ENCODE measurements around the gene TSPAN5. TPM values are rescaled to one million over a fixed set of nuclear protein-coding genes. Genes with fewer than 3 reads are reported as not detected.

TSPAN5 gene
- total RNA-seq, 3 donors from 2014 or later (not counting 1 experiment from before 2014, with no cell fraction given), result 6.8 to 13.7 (median 11.4) TPM

DNA sequence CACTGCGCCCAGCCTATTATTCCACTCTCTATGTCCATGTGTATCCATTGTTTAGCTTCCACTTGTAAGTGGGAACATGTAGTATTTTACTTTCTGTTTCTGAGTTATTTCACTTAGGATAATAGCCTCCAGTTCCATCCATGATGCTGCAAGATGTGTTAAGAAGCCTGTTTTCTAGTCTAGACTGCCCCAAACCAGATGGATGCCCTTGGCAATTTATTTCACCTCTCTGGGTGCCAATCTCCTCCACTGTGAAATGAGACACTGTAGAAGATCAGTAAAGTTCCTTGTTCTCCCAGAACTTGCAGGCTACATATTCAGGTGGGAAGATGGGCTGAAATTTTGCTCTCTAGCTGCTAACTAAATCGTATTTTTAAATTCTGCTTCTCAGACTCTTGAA is 72.8 kb downstream of the TSPAN5 start:
- Histone ChIP-seq H3K4me1 (ENCODE audit: control insufficient read depth, insufficient read depth, low read length) (no peaks in the 10 kb centered on the region), H3K9me3 (ENCODE audit: control insufficient read depth, insufficient read depth, low read length) (no peaks in the 10 kb centered on the region), H3K27me3 (ENCODE audit: control insufficient read depth, insufficient read depth, low read length) (no peaks in the 10 kb centered on the region), H3K36me3 (ENCODE audit: control insufficient read depth, insufficient read depth, low read length) (no peaks in the 10 kb centered on the region), H3K27ac (ENCODE audit: low read length) (no peak overlapping the region), H3K4me3 (ENCODE audit: low read length) (no peak overlapping the region)
- H3K36me3 Mint-ChIP-seq, result no peaks in the 10 kb centered on the region
- DNase-seq (no peak), ATAC-seq (no peak)
- H3K27ac Mint-ChIP-seq, result no peak overlapping the region
- intact Hi-C loops (cut with micrococcal nuclease), result no loop called here
- H3K4me3 Mint-ChIP-seq, result no peak overlapping the region
- peaks cover 16 to 24% of the 10 kb centered on the region in 2 donors for H3K4me1 Mint-ChIP-seq
- no peaks in the 10 kb centered on the region for H3K9me3 Mint-ChIP-seq
- no peaks in the 10 kb centered on the region for H3K27me3 Mint-ChIP-seq (ENCODE audit: low read depth in 2 of 2)
- TF ChIP-seq, protein P1, sequence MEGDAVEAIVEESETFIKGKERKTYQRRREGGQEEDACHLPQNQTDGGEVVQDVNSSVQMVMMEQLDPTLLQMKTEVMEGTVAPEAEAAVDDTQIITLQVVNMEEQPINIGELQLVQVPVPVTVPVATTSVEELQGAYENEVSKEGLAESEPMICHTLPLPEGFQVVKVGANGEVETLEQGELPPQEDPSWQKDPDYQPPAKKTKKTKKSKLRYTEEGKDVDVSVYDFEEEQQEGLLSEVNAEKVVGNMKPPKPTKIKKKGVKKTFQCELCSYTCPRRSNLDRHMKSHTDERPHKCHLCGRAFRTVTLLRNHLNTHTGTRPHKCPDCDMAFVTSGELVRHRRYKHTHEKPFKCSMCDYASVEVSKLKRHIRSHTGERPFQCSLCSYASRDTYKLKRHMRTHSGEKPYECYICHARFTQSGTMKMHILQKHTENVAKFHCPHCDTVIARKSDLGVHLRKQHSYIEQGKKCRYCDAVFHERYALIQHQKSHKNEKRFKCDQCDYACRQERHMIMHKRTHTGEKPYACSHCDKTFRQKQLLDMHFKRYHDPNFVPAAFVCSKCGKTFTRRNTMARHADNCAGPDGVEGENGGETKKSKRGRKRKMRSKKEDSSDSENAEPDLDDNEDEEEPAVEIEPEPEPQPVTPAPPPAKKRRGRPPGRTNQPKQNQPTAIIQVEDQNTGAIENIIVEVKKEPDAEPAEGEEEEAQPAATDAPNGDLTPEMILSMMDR (IDR thresholded peaks at IDR 0.05), result no peak
- 100% methylated on average over 2 of the region's 2 CpGs for WGBS (ENCODE audit: insufficient coverage)

DNA sequence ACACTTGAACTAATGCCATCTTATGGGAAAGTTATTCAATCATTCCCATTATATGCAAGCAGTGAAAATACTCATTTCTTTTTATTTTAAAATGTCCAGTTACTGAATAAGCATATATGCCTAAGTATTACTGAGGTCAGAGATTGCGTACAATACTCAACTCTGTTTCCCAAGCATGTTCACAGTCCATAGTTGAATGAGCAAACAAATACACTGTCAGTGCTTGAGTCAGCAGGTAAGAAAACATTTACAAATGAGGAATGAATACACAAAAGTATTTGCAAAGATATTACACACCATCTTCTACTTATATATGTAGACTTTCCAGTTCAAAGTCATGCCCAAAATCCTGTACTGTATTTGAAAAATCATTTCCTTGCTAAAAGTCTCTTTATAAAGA is 74.1 kb downstream of the TSPAN5 start:
- intact Hi-C loops (cut with micrococcal nuclease), result no loop called here
- no peak overlapping the region for H3K4me3 Mint-ChIP-seq
- 100% methylated on average over 1 of the region's 1 CpG for WGBS (ENCODE audit: insufficient coverage)
- DNase-seq, result no peak
- H3K4me3 ChIP-seq (ENCODE audit: low read length), result no peak overlapping the region
- no peaks in the 10 kb centered on the region for H3K9me3 ChIP-seq (ENCODE audit: control insufficient read depth, insufficient read depth, low read length)
- H3K4me1 Mint-ChIP-seq, result peaks cover 23 to 34% of the 10 kb centered on the region in 2 donors
- H3K27me3 ChIP-seq (ENCODE audit: control insufficient read depth, insufficient read depth, low read length), result no peaks in the 10 kb centered on the region
- H3K27me3 Mint-ChIP-seq (ENCODE audit: low read depth in 2 of 2), result no peaks in the 10 kb centered on the region
- no peaks in the 10 kb centered on the region for H3K36me3 Mint-ChIP-seq
- H3K9me3 Mint-ChIP-seq, result no peaks in the 10 kb centered on the region
- H3K27ac Mint-ChIP-seq, result no peak overlapping the region
- H3K4me1 ChIP-seq (ENCODE audit: control insufficient read depth, insufficient read depth, low read length), result no peaks in the 10 kb centered on the region
- H3K36me3 ChIP-seq (ENCODE audit: control insufficient read depth, insufficient read depth, low read length), result no peaks in the 10 kb centered on the region
- TF ChIP-seq, protein P1 (IDR thresholded peaks at IDR 0.05), result no peak
- no peak for ATAC-seq
- H3K27ac ChIP-seq (ENCODE audit: low read length), result no peak overlapping the region

DNA sequence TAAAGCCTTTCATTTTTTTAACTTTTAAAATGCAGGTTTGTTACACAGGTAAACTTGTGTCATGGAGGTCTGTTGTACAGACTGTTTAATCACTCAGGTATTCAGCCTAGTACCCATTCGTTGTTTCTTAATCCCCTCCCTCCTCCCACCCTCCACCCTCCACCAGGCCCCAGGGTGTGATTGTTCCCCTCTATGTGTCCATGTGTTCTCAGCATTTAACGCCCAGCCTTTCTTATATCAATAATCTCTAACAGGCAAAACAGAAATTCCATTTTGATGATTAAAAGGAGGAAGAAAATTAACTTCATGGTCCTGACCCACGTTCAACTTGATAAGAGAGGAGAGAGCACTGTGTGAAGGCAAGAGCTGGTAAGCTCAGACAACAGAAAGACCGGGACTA is 75.1 kb downstream of the TSPAN5 start:
- intact Hi-C loops (cut with micrococcal nuclease), result no loop called here
- no peaks in the 10 kb centered on the region for H3K9me3 Mint-ChIP-seq
- no peak overlapping the region for H3K4me3 Mint-ChIP-seq
- TF ChIP-seq, protein P1 (IDR thresholded peaks at IDR 0.05), result no peak
- no peaks in the 10 kb centered on the region for H3K36me3 Mint-ChIP-seq
- peaks cover 31 to 44% of the 10 kb centered on the region in 2 donors for H3K4me1 Mint-ChIP-seq
- Histone ChIP-seq H3K4me3 (ENCODE audit: low read length) (no peak overlapping the region), H3K27me3 (ENCODE audit: control insufficient read depth, insufficient read depth, low read length) (no peaks in the 10 kb centered on the region), H3K4me1 (ENCODE audit: control insufficient read depth, insufficient read depth, low read length) (no peaks in the 10 kb centered on the region), H3K36me3 (ENCODE audit: control insufficient read depth, insufficient read depth, low read length) (no peaks in the 10 kb centered on the region), H3K27ac (ENCODE audit: low read length) (no peak overlapping the region), H3K9me3 (ENCODE audit: control insufficient read depth, insufficient read depth, low read length) (no peaks in the 10 kb centered on the region)
- H3K27me3 Mint-ChIP-seq (ENCODE audit: low read depth in 2 of 2), result no peaks in the 10 kb centered on the region
- DNase-seq (no peak), ATAC-seq (no peak)
- 87% methylated on average over 2 of the region's 4 CpGs for WGBS (ENCODE audit: insufficient coverage)
- no peak overlapping the region for H3K27ac Mint-ChIP-seq

DNA sequence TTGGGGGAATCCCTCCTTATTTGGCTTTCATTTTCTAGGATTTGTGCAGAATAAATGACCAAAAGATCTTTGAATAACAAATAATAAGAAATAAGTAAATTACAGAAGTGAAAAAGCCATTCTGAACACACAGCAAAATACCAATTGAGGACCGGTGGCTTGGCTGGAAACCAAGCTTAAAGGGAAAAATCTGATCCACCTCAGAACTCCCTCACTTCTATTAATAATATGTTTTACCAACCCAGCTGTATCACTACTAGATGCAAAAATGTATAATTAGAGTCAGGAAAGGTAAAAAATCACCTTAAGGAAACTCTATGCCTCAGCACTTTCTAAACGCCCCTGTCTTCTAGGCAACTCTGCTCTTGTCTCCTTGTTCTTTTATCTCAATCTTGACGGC is 77.3 kb downstream of the TSPAN5 start:
- ATAC-seq, result no peak
- WGBS (ENCODE audit: insufficient coverage), result 66% methylated on average over 3 of the region's 3 CpGs
- Histone ChIP-seq H3K4me3 (ENCODE audit: low read length) (no peak overlapping the region), H3K9me3 (ENCODE audit: control insufficient read depth, insufficient read depth, low read length) (no peaks in the 10 kb centered on the region), H3K36me3 (ENCODE audit: control insufficient read depth, insufficient read depth, low read length) (no peaks in the 10 kb centered on the region), H3K27ac (ENCODE audit: low read length) (no peak overlapping the region), H3K27me3 (ENCODE audit: control insufficient read depth, insufficient read depth, low read length) (no peaks in the 10 kb centered on the region), H3K4me1 (ENCODE audit: control insufficient read depth, insufficient read depth, low read length) (no peaks in the 10 kb centered on the region)
- no peak for DNase-seq
- Mint-ChIP-seq H3K4me1 (peaks cover 28 to 51% of the 10 kb centered on the region in 2 donors), H3K4me3 (no peak overlapping the region), H3K27me3 (ENCODE audit: low read depth in 2 of 2) (no peaks in the 10 kb centered on the region), H3K27ac (peak overlapping the region in 1 of 2 donors; percentile 2), H3K9me3 (no peaks in the 10 kb centered on the region), H3K36me3 (no peaks in the 10 kb centered on the region)
- intact Hi-C loops (cut with micrococcal nuclease), result no loop called here
- TF ChIP-seq, protein P1 (IDR thresholded peaks at IDR 0.05), result no peak

All from natural killer cell (primary cell).